Caki2 (cell line): ENCODE measurements around the gene FIZ1. TPM values are rescaled to one million over a fixed set of nuclear protein-coding genes. Genes with fewer than 3 reads are reported as not detected.

Source experiments
- DNase-seq: peaks from one replicate; pipeline ENCODE4 v3.0.0-alpha.2; 2015; ENCODE audit warnings: low read depth
- in situ Hi-C: cut with HindIII; loops from 2 replicates; pipeline ENCODE4 v1.10.0; 2016; ENCODE audit warnings: low sequenced_read_pairs, low pct_unique_long_range_greater_than_20kb, mixed read lengths
- total RNA-seq: library from RNA; depleted of rRNA; stranded (reverse); fragments of >200 nt; shearing (Covaris generic); gene quantifications from 2 replicates; pipeline ENCODE4 v1.2.3, GENCODE V29; 2014; ENCODE audit warnings: low replicate concordance

The FIZ1 gene
- total RNA-seq, 1 experiment from 2014 or later, result 12.3 TPM

DNA sequence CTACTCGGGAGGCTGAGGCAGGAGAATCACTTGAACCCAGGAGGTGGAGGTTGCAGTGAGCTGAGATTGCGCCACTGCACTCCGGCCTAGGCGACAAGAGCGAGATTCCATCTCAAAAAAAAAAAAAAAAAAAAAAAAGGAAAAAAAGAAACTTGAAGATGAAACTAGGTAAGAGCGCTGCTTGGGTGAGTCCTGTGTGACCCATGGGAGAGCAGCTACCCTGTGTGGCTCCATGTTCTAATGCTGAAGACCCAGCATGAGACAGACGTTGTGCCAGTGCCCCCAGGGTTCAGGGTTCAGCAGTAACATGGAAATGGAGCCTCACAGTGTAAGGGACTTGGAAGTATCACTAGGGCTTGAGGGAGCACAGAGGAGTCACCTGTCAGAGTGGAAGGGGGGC, 19.1 kb upstream of the FIZ1 start:
- no peak for DNase-seq
- in situ Hi-C loops, result no loop called here

DNA sequence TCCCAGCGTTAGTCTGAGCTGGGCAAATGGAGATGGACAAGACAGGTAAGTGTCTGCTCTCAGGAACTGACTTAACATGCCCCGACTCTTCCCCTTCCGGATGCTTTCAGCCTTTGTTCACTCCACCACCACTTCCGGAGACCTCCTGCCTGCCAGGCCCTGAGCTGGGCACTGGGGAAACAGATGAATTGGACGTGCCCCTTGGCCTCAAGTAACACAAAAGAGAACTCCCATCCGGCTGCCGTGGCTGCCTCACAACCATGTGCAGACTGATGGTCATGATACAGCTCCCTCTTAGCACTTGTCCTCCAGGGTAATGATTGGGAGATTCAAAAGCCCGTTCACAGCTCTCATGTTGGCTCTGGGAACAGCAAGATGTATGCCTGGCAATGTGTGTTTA, 18.1 kb upstream of the FIZ1 start:
- in situ Hi-C loops, result no loop called here
- DNase-seq, result no peak

DNA sequence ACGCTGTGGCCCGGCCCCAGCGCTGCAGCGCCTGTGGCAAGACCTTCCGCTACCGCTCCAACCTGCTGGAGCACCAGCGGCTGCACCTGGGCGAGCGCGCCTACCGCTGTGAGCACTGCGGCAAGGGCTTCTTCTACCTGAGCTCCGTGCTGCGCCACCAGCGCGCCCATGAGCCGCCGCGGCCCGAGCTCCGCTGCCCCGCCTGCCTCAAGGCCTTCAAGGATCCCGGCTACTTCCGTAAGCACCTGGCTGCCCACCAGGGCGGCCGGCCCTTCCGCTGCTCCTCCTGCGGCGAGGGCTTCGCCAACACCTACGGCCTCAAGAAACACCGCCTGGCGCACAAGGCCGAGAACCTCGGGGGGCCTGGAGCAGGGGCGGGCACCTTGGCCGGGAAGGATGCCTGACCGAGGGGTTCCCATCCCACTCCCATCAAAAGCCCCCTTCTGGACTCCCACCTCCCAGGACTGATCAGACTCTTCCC, 17.1 kb upstream of the FIZ1 start:
- no peak for DNase-seq
- in situ Hi-C loops, result no loop called here

DNA sequence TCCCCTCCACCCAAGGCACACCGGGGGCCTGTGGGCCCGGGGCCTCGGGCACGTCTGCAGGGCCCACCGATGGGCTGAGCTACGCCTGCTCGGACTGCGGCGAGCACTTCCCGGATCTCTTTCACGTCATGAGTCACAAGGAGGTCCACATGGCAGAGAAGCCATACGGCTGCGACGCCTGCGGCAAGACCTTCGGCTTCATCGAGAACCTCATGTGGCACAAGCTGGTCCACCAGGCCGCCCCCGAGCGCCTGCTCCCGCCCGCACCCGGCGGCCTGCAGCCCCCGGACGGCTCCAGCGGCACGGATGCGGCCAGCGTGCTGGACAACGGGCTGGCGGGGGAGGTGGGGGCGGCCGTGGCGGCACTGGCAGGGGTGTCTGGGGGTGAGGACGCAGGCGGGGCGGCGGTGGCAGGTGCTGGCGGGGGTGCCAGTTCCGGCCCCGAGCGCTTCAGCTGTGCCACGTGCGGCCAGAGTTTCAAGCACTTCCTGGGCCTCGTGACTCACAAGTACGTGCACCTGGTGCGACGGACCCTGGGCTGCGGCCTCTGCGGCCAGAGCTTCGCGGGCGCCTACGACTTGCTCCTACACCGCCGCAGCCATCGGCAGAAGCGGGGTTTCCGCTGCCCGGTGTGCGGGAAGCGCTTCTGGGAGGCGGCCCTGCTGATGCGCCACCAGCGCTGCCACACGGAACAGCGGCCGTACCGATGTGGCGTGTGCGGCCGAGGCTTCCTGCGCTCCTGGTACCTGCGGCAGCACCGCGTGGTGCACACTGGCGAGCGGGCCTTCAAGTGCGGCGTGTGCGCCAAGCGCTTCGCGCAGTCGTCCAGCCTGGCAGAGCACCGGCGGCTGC, 16.5 kb upstream of the FIZ1 start:
- no peak for DNase-seq
- in situ Hi-C loops, result no loop called here

DNA sequence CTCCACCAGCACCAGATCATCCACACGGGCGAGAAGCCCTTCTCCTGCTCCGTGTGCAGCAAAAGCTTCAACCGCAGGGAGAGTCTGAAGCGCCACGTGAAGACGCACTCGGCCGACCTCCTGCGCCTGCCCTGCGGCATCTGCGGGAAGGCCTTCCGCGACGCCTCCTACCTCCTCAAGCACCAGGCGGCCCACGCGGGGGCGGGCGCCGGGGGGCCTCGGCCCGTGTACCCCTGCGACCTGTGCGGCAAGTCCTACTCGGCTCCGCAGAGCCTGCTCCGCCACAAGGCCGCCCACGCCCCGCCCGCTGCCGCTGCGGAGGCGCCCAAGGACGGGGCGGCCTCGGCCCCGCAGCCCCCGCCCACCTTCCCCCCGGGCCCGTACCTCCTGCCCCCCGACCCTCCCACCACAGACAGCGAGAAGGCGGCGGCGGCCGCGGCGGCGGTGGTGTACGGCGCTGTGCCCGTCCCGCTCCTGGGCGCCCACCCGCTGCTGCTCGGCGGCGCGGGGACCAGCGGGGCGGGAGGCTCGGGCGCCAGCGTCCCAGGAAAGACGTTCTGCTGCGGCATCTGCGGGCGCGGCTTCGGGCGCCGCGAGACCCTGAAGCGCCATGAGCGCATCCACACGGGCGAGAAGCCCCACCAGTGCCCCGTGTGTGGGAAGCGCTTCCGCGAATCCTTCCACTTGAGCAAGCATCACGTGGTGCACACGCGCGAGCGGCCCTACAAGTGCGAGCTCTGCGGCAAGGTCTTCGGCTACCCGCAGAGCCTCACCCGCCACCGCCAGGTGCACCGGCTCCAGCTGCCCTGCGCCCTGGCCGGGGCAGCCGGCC, 15.6 kb upstream of the FIZ1 start:
- in situ Hi-C loops, result no loop called here

DNA sequence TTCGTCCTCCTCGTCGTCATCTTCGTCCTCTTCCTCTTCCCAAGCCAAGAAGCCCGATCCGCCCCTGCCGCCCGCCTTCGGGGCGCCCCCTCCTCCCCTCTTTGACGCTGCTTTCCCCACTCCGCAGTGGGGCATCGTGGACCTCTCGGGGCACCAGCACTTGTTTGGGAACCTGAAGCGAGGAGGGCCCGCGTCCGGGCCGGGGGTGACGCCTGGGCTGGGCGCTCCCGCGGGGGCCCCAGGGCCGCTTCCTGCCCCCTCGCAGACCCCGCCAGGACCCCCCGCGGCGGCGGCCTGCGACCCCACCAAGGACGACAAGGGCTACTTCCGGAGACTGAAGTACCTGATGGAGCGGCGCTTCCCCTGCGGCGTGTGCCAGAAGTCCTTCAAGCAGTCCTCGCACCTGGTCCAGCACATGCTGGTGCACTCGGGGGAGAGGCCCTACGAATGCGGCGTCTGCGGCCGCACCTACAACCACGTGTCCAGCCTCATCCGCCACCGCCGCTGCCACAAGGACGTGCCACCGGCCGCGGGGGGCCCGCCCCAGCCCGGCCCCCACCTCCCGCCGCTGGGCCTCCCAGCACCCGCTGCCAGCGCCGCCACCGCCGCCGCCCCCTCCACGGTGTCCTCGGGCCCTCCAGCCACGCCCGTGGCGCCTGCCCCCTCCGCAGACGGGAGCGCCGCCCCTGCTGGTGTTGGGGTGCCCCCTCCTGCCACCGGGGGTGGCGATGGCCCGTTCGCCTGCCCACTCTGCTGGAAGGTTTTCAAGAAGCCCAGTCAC, 14.8 kb upstream of the FIZ1 start:
- no peak for DNase-seq
- in situ Hi-C loops, result no loop called here

More for the DNA sequence above, 15.6 kb upstream of the FIZ1 start:
- no peak for DNase-seq

DNA sequence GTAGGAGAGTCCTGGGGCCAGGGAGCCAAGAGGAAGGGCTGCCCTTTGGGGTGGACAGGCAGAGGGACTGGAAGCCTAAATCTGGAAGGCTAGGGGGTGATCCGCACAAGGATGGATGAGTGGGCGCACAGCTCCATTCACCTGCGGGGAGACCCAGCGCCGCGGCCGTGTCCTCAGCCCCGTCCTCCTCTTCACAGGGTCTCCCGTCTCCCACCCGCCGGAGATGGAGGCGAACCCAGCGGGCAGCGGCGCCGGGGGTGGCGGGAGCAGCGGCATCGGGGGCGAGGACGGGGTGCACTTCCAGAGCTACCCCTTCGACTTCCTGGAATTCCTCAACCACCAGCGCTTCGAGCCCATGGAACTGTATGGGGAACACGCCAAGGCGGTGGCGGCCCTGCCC, 14.1 kb upstream of the FIZ1 start:
- in situ Hi-C loops, result no loop called here

DNA sequence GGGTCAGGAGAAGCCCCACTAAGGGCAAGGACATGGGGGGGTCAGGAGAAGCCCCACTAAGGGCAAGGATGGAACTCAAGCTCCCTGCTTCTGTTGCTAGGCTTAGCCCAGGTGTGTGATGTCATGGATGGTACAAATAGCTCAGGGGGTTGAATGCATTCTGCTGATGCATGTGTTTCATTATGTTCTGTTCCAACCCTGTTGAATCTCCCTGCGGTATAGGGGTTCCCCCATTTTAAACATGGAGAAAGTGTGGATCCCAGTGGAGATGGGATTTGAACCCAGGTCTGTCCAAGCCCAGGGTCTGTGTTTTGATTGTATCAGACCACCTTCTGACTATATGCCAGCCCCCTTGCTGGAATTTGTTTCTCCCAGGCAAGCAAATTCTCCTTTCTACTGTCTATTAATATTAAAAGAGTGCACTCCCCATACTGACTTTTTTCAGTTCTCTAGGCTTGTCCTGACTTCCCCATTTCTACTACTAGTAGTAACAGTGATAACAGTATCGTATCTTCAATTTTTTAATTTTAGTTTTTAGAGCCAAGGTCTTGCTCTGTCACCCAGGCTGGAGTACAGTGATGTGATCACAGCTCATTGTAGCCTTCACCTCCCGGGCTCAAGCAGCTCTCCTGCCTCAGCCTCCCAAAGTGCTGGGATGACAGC, 12.8 kb upstream of the FIZ1 start:
- in situ Hi-C loops, result no loop called here
- no peak for DNase-seq

More for the DNA sequence above, 14.1 kb upstream of the FIZ1 start:
- no peak for DNase-seq

DNA sequence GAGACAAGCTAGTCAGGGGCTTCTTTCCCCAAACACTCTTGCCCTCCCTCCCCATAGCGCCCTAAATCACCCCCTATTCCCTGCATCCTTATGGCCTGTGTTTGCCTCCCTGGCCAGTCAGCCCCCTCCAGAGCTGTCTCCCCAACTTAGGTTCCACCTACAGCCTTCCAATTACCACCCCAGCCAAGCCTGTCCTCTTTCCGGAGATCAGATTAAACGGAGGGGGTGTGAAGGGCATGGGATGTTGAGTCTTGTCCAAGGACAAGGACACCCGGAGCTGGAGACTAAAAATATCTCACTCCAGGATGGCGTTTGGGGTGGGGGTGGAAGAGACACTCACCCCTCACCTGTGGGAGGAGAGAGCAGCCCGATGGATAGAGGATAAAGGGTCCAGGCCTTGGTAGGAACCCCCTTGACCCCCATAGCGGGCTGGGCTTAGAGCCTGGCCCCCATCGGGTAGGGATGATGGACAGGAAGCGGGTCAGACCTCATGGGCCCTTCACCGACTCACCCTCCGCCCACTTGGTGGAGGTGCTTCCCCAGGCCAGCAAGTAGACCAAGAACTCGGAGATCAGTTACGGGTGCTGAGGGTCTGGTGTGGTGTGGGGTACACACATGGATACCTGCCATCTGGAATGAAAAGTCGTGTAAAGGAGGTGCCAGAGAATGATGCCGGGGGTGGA, 12.1 kb upstream of the FIZ1 start:
- in situ Hi-C loops, result no loop called here

DNA sequence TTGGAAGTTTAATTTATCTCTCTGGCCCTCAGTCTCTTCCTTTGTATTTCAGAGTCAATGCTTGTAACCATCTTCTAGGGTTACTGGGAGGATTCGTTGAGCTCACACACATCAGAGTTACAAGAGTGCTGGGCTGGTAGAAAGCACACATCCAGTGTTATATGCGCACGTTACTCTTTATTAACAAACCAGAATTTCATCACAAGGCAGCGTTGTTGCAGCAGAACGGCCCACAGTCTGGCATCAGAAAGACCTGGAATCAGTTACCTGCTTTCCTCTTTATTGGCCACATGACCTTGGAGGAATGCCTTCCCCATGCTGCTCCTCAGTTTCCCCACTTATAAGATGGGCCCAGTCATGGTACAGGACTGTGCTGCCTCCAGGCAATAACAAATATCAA, 10.0 kb upstream of the FIZ1 start:
- in situ Hi-C loops, result no loop called here
- DNase-seq, result no peak

More for the DNA sequence above, 12.1 kb upstream of the FIZ1 start:
- DNase-seq, result no peak

DNA sequence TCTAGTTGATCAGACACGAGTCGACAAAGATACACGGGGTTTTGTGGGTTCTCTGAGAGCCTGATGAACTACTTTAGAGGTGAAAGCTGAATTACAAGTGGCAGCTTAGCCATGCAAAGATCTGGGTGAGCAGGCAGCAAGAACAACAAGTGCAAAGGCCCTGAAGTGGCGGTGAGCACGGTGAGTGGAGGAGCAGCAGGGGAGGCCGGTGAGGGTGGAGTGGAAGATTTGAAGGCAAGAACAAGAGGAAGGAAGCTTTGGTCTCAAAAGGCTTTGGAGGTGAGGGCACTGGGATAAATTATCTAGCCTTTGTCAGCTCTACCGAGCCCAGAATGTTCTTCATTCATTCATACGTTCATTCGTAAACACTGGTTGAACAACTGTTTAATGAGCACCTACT, 7.5 kb upstream of the FIZ1 start:
- no peak for DNase-seq
- in situ Hi-C loops, result no loop called here

DNA sequence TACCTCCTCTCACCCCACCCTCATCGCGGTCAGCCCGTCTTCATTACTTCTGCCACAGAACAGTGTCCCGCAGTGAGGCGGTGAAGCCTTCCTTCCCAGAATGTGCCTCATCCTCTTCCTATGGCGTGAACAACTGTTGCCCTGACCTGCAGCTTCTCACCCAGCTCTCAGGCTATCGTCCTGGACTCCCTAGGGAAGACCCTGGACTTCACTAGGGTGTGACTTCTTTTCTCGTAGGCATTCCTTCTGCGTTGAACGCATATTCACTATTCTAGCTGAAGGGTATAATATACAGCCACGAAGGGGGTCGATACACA, 7.1 kb upstream of the FIZ1 start:
- DNase-seq, result no peak
- in situ Hi-C loops, result no loop called here

DNA sequence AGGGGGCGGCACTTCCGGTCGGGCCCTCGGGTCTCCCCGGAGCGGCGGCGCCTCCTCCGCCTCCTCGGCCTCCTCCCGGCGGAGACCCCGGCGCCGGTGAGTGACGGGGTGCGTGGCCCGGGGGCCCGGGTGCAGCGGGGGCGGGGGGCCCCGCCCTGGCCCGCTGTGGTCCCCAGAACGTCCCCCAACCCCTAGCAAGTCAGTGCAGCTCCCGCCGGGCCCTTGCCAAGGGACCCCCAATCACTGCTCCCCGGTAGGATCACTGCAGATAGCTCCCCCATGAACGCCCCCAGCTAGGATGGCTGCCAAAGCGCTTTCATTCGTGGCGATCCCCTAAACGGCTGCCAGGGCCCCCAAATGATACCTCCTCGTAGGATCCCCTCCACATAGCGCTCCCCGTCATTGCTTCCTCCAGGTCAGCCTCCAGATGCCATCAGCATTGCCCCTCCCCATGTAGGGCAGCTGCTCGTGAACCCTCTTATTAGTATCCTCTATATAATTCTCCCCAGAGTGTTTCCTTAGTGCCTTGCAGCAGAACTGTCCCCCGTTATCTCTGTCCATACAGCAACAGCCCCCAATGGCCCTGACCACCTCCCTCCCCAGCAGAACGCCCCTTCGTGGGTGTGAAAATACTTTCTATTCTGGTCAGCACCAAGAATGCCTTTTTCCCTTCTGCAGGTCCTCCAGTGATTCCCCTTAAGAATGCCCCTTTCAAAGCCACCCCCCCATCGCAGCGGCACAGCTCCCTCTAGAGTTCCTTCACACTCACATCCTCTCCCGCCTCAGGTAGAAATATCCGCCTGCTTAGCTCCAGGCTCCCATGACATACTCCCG, 6.5 kb upstream of the FIZ1 start, which contains the start of gene ZNF865:
Gene ZNF865, plus strand, starts transcription at position 11 of the 834 bp plus-strand sequence. CDS start 7,972 bp downstream, outside the sequence.
- DNase-seq, result peak; percentile 85

DNA sequence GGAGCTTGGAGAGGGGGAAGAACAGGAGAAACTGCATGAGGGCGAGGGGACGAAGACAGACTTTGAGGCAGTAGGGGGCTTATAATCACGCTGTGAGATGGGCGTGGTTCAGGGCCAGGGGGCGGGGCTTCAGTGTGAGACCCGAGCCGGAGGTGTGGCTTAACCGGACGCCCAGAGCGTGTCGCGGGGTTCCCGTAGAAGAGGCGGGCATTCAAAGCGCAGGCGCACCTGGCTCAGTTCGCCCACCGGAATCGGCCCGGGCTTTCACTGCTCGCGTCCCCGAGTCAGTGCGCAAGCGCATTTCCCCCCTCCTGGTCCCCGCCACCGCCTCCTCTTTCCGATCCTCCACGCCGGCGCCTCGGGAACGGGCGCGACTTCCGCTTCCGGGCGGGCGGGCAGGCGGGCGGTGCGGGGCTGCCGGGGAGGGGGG, 5.9 kb upstream of the FIZ1 start:
- DNase-seq, result peak; percentile 99
- in situ Hi-C loops, result no loop called here

More for the DNA sequence above, 6.5 kb upstream of the FIZ1 start, which contains the start of gene ZNF865:
- in situ Hi-C loops, result no loop called here

DNA sequence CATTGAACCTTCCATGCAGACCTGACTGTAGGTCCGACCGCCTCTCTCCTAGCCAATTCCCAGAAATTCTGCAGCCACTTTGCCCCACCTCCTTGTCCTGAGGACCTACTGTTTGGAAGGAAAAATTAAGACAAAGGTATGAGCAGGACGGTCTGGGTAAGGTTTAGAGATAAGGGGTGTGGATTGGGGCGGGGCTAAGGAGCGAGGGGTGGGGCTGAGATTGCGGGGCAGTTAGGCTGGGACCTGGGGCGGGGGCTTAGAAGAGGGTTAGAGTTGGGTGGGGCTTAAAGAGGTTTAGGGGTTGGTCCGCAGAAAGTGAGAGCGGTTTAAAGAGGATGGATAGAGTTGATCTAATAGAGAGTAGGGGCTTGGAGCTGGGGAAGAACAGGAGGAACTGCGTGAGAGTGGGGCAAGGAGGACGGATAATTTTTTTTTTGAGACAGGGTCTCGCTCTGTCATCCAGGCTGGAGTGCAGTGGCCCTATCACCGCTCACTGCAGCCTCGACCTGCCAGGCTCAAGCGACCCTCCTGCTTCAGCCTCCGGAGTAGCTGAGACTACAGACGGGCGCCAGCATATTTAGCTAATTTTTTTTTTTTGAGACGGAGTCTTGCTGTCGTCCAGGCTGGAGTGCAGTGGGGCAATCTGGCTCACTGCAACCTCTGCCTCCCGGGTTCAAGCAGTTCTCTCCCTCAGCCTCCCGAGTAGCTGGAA, 4.4 kb upstream of the FIZ1 start:
- in situ Hi-C loops, result no loop called here
- no peak for DNase-seq

DNA sequence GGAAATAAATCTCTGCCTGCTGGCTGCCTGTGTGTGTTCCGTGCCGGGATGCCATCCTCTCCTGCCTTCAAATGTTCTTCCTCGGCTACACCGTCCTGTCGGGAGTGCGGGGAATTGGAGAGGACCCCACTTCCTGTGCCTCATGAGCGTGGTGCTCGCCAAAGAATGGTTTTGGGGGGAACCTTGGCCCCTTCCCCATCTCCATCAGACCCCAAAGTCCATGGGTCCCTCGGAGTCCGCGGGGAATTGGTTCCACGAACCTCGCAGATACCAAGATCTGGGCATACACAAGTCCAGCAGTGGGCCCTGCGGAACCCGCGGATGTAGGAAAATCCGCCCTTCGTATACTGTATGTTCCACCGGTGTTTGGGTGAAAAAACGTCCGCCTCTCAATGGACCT, 3.8 kb upstream of the FIZ1 start:
- no peak for DNase-seq
- in situ Hi-C loops, result no loop called here
